ENCODE measurements around the gene ISYNA1.

ISYNA1 gene

GRCh38 chr19:18431351-18432197 is 6.4 kb downstream of the ISYNA1 start:
- no peak for DNase-seq (ENCODE audit: low read depth)

- no peak for DNase-seq (ENCODE audit: low read depth)
Observed at GRCh38 chr19:18430417-18431144, 7.4 kb downstream of the ISYNA1 start.

- DNase-seq (ENCODE audit: low read depth), result no peak
Observed at GRCh38 chr19:18429717-18430416, 8.1 kb downstream of the ISYNA1 start.

- peak; percentile 89 for DNase-seq (ENCODE audit: low read depth)
Observed at GRCh38 chr19:18428787-18429674, 8.9 kb downstream of the ISYNA1 start.

GRCh38 chr19:18428173-18428786 is 9.7 kb downstream of the ISYNA1 start:
- DNase-seq (ENCODE audit: low read depth), result no peak

- DNase-seq (ENCODE audit: low read depth), result no peak
Observed at GRCh38 chr19:18427743-18428113, 10.2 kb downstream of the ISYNA1 start.

GRCh38 chr19:18427080-18427742 is 10.7 kb downstream of the ISYNA1 start:
- no peak for DNase-seq (ENCODE audit: low read depth)

- no peak for DNase-seq (ENCODE audit: low read depth)
Observed at GRCh38 chr19:18426416-18426767, 11.5 kb downstream of the ISYNA1 start.

GRCh38 chr19:18425515-18426415 is 12.2 kb downstream of the ISYNA1 start:
- DNase-seq (ENCODE audit: low read depth), result peak; percentile 83

GRCh38 chr19:18424890-18425514 is 12.9 kb downstream of the ISYNA1 start:
- DNase-seq (ENCODE audit: low read depth), result no peak

- no peak for DNase-seq (ENCODE audit: low read depth)
Observed at GRCh38 chr19:18424122-18424889, 13.6 kb downstream of the ISYNA1 start.

- DNase-seq (ENCODE audit: low read depth), result no peak
Observed at GRCh38 chr19:18423258-18424020, 14.5 kb downstream of the ISYNA1 start.

GRCh38 chr19:18422530-18423191 is 15.3 kb downstream of the ISYNA1 start:
- DNase-seq (ENCODE audit: low read depth), result no peak

- no peak for DNase-seq (ENCODE audit: low read depth)
Observed at GRCh38 chr19:18421371-18421959, 16.5 kb downstream of the ISYNA1 start.

- no peak for DNase-seq (ENCODE audit: low read depth)
Observed at GRCh38 chr19:18420930-18421329, 17.0 kb downstream of the ISYNA1 start.

GRCh38 chr19:18419699-18420460 is 18.1 kb downstream of the ISYNA1 start:
- DNase-seq (ENCODE audit: low read depth), result peak; percentile 53
